Smooth muscle cell (in vitro differentiated cells): ENCODE results near the gene FCN1. TPM values are rescaled to one million over a fixed set of nuclear protein-coding genes. Genes with fewer than 3 reads are reported as not detected.

ENCODE experiments used
- DNase-seq: peaks from one replicate; lab custom pipeline; 2025; ENCODE audit not compliant: unreplicated experiment; lab: John Stamatoyannopoulos, UW
- H2AFZ ChIP-seq: fragments of 200-600 bp; sonication (generic); 2 replicates; pipeline ENCODE4 v1.6.0; 2016; ENCODE audit warnings: antibody characterized with exemption, low read depth, mild to moderate bottlenecking
- H3F3A ChIP-seq: fragments of 200-600 bp; sonication (generic); 2 replicates; pipeline ENCODE4 v1.6.0; 2017; ENCODE audit warnings: antibody characterized with exemption, low read depth
- H3K27ac ChIP-seq: fragments of 200-600 bp; sonication (generic); 2 replicates; pipeline ENCODE4 v1.5.1; 2016; ENCODE audit warnings: low read depth, mild to moderate bottlenecking
- H3K27me3 ChIP-seq: fragments of 200-600 bp; sonication (generic); 2 replicates; pipeline ENCODE4 v1.6.1; 2016; ENCODE audit warnings: low read depth, mild to moderate bottlenecking
- H3K36me3 ChIP-seq: fragments of 200-600 bp; sonication (generic); 2 replicates; pipeline ENCODE4 v1.5.1; 2016; ENCODE audit warnings: low read depth
- H3K4me1 ChIP-seq: fragments of 200-600 bp; sonication (generic); 2 replicates; pipeline ENCODE4 v1.5.1; 2016; ENCODE audit warnings: low read depth
- H3K4me2 ChIP-seq: fragments of 200-600 bp; sonication (generic); 2 replicates; pipeline ENCODE4 v1.6.0; 2016; ENCODE audit warnings: mild to moderate bottlenecking
- H3K4me3 ChIP-seq: fragments of 200-600 bp; sonication (generic); 2 replicates; pipeline ENCODE4 v1.5.1; 2016; ENCODE audit warnings: mild to moderate bottlenecking
- H3K79me2 ChIP-seq: fragments of 200-600 bp; sonication (generic); 2 replicates; pipeline ENCODE4 v1.6.0; 2016; ENCODE audit warnings: low read depth, mild to moderate bottlenecking
- H3K9ac ChIP-seq: fragments of 200-600 bp; sonication (generic); 2 replicates; pipeline ENCODE4 v1.6.0; 2016; ENCODE audit warnings: low read depth
- H3K9me3 ChIP-seq: fragments of 200-600 bp; sonication (generic); replicated peaks from 2 replicates; pipeline ENCODE4 v1.5.1; 2016; ENCODE audit warnings: low read depth
- H4K20me1 ChIP-seq: fragments of 200-600 bp; sonication (generic); 2 replicates; pipeline ENCODE4 v1.6.0; 2016; ENCODE audit warnings: low read depth
- CTCF ChIP-seq: fragments of 200-600 bp; sonication (generic); IDR thresholded peaks from 2 replicates; pipeline ENCODE4 v1.5.1; 2017; ENCODE audit warnings: borderline replicate concordance, mild to moderate bottlenecking, antibody characterized with exemption; ENCODE audit not compliant: insufficient read depth, poor library complexity, severe bottlenecking
- WGBS: methylation state at CpG from one replicate; pipeline ENCODE4 v1.1.7; 2016; ENCODE audit warnings: low lambda C conversion rate; 5-methylcytosine and 5-hydroxymethylcytosine counted together
- polyA plus RNA-seq: library from polyadenylated mRNA; unstranded; fragments of >200 nt; fragmentation: Nextera tagmentation; extraction: Ambion mirVana; gene quantifications from 2 replicates; pipeline ENCODE4 v1.2.1, GENCODE V29; 2016
- total RNA-seq: library from RNA; depleted of rRNA; stranded (reverse); fragments of >200 nt; gene quantifications from 2 replicates; pipeline ENCODE4 v1.2.3, GENCODE V29; 2014

FCN1 gene
- total and polyA plus RNA-seq, 2 experiments from 2014 or later = 0.13 TPM; not detected in 1

GRCh38 chr9:134929193-134930158 is 11.8 kb upstream of the FCN1 start:
- no peak for TF ChIP-seq CTCF
- 90% methylated on average over 13 of the region's 13 CpGs for WGBS
- H3K27me3 ChIP-seq = no peaks in the 10 kb centered on the region

GRCh38 chr9:134928436-134929192 is 10.9 kb upstream of the FCN1 start:
- H3F3A ChIP-seq = no peaks in the 10 kb centered on the region
- 88% methylated on average over 15 of the region's 15 CpGs for WGBS
- no peak overlapping the region for H3K4me2 ChIP-seq
- H3K27ac ChIP-seq = no peak overlapping the region
- no peaks in the 10 kb centered on the region for H3K9me3 ChIP-seq
- H2AFZ ChIP-seq = no peak overlapping the region
- no peaks in the 10 kb centered on the region for H4K20me1 ChIP-seq
- no peak for TF ChIP-seq CTCF
- H3K27me3 ChIP-seq = no peaks in the 10 kb centered on the region
- no peaks in the 10 kb centered on the region for H3K4me1 ChIP-seq
- no peak overlapping the region for H3K4me3 ChIP-seq
- H3K9ac ChIP-seq = no peak overlapping the region
- DNase-seq = no peak
- H3K36me3 ChIP-seq = no peaks in the 10 kb centered on the region
- H3K79me2 ChIP-seq = no peaks in the 10 kb centered on the region

More at GRCh38 chr9:134929193-134930158, 11.8 kb upstream of the FCN1 start:
- Histone ChIP-seq H3K36me3 (no peaks in the 10 kb centered on the region), H3K9me3 (no peaks in the 10 kb centered on the region), H4K20me1 (no peaks in the 10 kb centered on the region), H3K4me2 (no peak overlapping the region), H3K4me1 (peaks cover 2% of the 10 kb centered on the region), H3K4me3 (no peak overlapping the region), H3K79me2 (no peaks in the 10 kb centered on the region), H3F3A (no peaks in the 10 kb centered on the region), H2AFZ (no peak overlapping the region), H3K27ac (no peak overlapping the region), H3K9ac (no peak overlapping the region)
- DNase-seq = no peak

GRCh38 chr9:134925011-134925511 is 7.3 kb upstream of the FCN1 start:
- Histone ChIP-seq H3K36me3 (no peaks in the 10 kb centered on the region), H3K9ac (no peak overlapping the region), H4K20me1 (no peaks in the 10 kb centered on the region), H3K4me1 (no peaks in the 10 kb centered on the region), H3K27ac (no peak overlapping the region), H3K27me3 (peaks cover 4% of the 10 kb centered on the region), H3K4me3 (no peak overlapping the region), H3K4me2 (no peak overlapping the region), H3K9me3 (no peaks in the 10 kb centered on the region), H2AFZ (no peak overlapping the region), H3F3A (no peaks in the 10 kb centered on the region), H3K79me2 (no peaks in the 10 kb centered on the region)
- TF ChIP-seq CTCF = no peak
- 89% methylated on average over 7 of the region's 7 CpGs for WGBS
- no peak for DNase-seq
